Stimulated activated CD4-positive, alpha-beta T cell treated with anti-CD3 and anti-CD28 coated beads, Interleukin-2, amount 100 ng/mL, for 48 hours (primary cell): Measurements from ENCODE around the gene KEAP1.
"Not testable (repeated sequence)": the region's sequence is repeated elsewhere in the genome, so short reads cannot be mapped to it uniquely, and the experiment has no call there.

ENCODE experiments used
- DNase-seq, 2 donors: peaks; one replicate each; pipeline ENCODE4 v3.0.0-alpha.2; 2020

KEAP1 gene

DNA sequence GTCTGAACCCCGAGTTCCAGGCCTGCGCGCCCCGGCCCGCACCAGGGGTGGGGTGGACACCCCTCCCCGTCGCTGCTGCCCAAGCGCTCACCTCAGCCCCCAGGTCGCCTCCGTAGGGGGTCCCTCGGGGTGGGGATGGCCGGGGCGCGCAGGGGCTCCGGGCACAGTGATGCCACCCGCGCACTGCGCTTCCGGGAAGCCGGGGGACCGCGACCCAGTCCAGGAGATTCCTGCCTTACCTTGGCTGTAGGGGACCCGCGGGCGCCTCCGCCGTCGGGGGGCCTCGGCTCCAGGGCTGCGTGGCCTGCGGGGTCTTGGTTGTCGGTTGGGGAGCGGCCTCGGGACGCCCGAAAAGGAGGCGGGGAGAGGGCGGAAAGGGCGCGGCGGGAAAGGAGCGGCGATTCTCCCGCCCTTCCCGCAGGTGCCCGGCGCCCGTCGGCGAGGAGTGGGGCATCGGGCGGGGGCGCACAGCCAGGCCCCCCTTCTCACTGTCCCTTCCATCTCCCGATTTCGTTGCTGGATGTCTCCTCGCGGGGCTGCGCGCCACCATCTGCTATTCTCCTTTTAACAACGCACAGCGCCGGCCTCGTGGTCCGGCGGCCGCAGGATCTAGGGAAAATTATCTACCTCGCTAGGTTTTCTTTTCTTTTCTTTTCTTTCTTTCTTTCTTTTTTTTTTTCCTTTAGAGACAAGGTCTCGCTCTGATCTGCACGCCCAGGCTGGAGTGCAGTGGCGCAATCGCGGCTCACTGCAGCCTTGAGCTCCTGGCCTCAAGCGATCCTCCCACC is at the start of gene KEAP1:
KEAP1 (minus strand) TSS at position 355 of the 788 bp plus-strand sequence. CDS start 3,323 bp downstream, outside the sequence.
- peak; percentile 35 to 36 for DNase-seq

DNA sequence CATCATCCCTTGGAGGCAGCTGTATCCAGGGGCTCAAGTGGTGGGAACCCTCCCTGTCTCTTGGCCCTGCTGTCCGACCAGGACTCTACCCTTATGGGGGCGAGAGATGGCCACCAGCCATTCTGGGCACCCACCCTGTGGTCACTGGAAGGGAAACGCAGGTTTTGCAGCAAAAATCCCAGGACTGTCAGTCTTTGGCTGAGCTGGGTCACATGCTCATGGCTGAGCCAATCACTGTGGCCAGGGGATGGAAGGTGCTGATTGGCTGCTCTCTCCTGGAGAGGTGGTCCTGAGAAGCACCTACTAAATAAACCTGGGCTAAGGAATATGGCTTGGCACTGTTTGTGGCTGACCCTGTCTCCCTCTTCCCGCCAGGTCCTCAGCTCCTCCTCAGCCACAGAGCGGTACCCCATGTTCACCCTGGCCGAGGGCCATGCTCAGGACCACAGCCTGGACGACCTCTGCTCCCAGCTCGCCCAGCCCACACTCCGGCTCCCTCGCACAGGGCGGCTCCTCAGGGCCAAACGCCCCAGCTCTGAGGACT is 49.4 kb upstream of the KEAP1 start:
- no peak for DNase-seq

DNA sequence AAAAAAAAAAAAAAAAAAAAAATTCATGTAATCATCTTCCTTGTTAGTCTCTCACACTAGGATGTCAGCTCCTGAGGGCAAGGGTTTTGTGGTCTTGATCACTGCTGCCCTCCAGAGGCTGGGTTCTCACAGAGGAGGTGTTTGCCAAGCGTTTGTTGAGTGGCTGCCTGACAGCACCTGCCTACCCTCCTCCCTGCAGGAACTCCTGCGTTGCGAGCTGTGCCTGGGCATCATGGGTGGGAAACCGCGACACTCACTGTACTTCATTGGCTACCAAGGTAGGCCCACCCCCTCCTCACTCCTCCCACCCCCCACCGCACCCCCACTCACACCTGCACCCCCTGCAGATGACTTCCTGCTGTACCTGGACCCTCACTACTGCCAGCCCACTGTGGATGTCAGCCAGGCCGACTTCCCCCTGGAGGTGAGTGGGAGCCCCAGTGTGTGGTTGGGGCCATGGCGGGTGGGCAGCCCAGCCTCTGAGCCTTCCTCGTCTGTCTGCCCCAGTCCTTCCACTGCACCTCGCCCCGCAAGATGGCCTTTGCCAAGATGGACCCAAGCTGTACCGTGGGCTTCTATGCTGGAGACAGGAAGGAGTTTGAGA is 48.6 kb upstream of the KEAP1 start:
- no peak for DNase-seq

DNA sequence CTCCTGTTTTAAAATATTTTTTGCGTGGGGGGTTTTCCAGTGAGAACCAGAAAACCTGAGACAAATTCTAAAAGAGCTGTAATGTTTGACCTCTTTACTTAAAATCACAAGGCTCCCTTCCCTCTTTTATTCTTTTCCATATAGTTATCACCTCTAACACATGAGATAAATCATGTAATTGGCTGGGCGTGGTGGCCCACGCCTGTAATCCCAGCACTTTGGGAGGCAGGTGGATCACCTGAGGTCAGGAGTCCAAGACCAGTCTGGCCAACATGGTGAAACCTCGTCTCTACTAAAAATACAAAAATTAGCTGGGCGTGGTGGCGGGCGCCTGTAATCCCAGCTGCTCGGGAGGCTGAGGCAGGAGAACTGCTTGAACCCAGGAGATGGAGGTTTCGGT is 47.9 kb upstream of the KEAP1 start:
- not testable (repeated sequence) for DNase-seq

DNA sequence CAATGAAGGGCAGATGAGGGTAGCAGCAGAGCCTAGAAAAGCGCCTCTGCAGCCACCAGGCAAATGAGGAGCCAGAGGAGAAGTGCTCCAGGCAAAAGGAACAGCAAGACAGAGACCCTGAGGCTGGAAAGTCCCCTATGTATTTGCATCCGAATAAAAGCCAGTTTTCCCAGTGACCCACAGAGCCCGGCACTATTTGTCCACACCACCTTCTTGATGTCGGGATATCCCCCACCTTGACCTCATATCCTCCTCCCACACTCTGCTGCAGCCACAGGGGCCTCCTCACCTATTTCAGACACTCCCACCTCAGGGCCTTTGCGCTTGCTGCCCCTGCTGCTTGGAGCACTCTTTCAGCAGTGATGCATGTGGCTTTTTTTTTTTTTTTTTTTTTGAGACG is 47.2 kb upstream of the KEAP1 start:
- DNase-seq, result no peak

DNA sequence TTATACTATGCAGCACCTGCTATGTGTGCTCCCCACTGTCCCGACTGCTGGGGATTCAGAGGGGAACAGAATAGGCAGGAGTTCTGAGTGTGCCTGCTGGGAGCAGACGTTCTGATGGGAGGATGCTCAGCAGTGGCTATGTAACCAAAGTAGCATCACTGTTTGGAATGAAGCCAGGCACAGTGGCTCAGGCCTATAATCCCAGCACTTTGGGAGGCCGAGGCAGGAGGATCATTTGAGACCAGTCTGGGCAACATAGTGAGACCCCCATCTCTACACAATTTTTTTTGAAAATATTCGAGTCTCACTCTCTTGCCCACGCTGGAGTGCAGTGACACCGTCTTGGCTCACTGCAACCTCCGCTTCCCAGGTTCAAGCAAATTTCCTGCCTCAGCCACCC is 46.6 kb upstream of the KEAP1 start:
- no peak for DNase-seq

DNA sequence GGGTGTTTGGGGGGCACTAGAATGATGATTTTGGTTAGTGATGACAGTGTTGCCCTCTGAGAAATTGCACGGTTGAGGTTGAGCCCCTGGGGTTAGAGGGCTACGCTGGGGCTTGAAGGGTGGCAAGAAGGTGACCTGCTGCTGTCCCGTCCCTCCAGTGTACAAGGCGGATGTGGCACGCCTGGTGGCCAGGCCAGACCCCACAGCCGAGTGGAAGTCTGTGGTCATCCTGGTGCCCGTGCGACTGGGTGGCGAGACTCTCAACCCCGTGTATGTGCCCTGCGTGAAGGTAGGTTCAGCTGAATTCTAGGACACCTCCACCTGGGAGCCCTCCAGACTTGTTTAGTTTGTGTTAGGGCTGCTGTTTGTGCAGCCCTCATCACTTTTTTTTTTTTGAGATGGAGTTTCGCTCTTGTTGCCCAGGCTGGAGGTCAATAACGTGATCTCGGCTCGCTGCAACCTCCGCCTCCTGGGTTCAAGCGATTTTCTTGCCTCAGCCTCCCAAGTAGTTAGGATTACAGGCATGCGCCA is 45.7 kb upstream of the KEAP1 start:
- DNase-seq, result no peak

DNA sequence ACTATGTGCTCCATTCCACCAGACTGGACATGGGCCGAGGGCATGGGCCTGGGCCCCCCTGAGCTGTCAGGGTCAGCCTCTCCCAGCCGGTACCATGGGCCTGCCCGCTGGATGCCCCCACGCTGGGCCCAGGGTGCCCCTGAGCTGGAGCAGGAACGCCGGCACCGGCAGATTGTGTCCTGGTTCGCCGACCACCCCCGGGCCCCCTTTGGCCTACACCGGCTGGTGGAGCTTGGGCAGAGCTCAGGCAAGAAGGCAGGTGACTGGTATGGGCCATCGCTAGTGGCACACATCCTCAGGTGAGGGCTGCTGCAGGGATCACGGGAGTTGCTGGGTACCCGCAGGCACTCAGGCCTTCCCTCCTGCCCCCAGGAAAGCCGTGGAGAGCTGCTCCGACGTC is 43.7 kb upstream of the KEAP1 start:
- DNase-seq, result no peak

DNA sequence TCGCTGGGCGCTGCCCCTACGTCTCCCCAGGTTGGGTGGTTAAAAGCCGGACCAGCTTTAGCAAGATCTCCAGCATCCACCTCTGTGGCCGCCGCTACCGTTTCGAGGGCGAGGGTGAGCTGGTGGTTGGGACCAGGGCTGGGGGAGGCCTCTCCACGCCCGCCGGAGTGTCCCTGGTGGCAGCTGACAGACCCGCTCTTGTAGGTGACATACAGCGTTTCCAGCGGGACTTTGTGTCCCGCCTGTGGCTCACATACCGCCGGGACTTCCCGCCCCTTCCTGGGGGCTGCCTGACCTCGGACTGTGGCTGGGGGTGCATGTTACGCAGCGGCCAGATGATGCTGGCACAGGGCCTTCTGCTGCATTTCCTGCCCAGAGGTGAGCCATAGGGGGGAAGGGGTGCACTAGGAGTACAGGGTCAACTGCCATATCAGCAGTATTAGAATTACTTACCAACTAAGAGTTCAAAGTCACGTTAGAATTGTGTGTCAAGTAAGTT is 41.6 kb upstream of the KEAP1 start:
- no peak for DNase-seq

DNA sequence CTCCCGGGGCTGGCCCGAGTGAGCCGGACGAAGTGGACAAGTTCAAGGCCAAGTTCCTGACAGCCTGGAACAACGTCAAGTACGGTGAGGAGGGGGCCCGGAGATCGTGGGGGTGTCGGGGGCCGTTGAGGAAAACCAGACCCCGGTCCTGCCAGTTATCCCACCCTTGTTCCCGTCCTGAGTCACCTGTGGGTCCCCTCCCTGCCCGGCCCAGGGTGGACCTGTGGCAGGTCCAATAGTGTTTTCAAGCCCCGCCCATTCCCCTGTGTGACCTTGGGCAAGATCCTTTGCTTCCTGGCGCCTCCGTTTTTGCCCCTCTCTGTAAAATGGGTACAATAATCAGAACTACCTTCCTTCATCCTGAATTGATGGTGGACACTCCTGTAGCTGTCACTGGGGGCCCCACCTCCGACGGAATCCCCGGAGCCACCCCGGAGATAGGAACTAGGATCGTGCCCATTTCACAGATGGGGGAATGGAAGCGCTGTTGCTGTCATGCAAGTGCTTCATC is 41.1 kb upstream of the KEAP1 start:
- DNase-seq, result no peak

DNA sequence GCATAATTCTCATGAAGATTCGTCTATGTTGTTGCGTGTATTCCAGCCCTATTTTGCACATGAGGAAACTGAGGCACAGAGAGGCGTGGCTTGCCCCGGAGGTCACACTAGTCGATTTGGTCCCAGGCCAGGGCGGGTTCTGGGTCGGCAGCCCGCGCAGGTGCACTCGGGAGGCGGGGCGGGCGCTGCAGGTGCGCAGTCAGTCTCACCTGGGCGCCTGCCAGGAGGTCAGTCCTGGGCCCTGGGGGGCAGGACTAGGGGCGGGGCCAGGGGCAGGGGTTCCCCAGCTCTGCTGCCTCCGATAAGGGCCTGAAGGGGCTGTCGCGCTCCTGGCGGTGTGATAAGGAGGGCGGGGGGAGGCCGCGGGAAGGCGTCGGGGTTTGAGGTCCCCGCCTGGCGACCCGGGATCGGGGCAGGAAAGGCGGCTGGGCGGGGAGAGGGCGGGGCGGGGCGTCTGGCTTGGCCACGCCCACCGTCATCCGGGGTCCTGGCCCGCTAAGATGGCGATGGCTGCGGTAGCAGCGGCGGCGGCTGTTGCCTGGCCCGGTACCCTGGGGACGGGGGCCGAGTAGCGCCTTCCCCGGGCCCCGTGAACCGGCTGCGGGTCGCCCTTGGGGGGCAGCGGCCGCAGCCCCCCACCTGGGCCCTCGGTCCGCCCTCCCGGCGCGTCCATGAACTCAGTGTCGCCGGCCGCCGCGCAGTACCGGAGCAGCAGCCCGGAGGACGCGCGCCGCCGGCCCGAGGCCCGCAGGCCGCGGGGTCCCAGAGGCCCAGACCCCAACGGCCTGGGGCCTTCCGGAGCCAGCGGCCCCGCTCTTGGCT is 40.5 kb upstream of the KEAP1 start, which contains the start of gene ATG4D:
ATG4D (plus strand) TSS at position 485 of the 822 bp plus-strand sequence; CDS start at position 672, 187 bp downstream.
- peak; percentile 78 to 79 for DNase-seq

DNA sequence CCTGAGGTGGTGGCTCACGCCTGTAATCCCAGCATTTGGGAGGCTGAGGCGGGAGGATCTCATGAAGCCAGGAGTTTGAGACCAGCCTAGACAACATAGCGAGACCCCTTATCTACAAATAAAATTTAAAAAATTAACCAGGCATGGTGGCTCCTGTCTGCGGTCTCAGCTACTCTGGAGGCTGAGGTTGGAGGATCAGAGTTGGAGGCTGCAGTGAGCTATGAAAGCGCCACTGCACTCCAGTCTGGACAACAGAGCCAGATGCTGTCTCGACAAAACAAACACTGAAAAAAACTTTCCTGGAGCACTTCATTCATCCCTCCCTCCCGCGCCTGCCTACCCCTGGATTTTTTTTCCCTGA is 39.9 kb upstream of the KEAP1 start:
- DNase-seq, result no peak

DNA sequence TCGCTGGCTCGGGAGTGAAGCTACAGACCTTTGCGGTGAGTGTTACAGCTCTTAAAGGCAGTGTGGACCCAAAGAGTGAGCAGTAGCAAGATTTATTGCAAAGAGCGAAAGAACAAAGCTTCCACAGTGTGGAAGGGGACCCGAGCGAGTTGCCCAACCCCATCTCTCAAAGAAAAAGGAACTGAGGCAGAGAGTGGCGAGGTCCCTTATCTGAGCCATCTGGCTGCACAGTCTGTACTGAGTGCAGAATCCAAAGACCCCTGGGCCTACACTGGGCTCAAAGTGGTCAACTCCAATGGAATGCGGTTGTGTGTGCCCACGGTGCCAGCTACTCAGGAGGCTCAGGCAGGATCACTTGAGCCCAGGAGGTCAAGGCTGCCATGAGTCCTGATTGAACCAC is 35.9 kb upstream of the KEAP1 start:
- DNase-seq, result not testable (repeated sequence)

DNA sequence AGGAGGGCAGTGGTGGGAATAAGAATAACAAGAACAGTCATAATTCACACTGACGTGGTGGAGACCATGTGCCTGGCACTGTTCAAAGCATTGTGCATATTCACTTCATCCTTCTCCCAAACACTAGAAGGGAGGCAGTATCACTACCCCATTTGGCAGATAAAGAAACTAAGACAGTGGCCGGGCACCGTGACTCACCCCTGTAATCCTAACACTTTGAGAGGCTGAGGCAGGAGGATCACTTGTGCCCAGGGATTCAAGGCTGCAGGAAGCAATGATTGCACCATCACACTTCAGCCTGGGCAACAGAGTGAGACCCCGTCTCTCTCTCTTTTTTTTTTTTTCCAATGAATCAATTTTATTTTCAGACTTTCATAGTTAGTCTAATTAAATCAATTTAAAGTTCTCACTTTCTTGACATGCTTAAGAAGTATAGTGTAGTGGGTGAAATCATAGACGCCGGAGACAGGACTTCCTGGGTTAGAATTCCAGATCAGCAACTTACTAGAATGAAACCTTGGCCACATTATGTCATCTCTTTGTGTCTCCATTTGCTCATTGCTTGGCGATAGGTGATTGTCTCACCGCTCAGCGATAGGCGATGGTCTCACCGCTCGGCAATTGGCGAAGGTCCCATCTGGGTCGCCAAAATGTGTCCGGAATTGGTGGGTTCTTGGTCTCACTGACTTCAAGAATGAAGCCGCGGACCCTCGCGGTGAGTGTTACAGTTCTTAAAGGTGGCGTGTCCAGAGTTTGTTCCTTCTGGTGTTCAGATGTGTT is 35.2 kb upstream of the KEAP1 start:
- DNase-seq, result no peak

DNA sequence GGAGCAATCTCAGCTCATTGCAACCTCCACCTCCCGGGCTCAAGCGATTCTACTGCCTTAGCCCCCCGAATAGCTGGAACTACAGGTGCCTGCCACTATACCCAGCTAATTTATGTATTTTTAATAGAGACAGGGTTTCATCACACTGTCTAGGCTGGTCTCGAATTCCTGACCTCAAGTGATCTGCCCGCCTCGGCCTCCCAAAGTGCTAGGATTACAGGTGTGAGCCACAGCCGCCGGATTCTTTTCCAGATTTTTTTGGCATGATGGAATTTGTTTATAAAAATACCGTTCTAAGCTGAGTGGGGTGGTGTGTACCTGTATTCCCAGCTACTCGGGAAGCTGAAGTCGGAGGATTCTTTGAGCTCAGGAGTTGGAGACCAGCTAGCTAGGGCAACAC is 34.5 kb upstream of the KEAP1 start:
- no peak for DNase-seq

DNA sequence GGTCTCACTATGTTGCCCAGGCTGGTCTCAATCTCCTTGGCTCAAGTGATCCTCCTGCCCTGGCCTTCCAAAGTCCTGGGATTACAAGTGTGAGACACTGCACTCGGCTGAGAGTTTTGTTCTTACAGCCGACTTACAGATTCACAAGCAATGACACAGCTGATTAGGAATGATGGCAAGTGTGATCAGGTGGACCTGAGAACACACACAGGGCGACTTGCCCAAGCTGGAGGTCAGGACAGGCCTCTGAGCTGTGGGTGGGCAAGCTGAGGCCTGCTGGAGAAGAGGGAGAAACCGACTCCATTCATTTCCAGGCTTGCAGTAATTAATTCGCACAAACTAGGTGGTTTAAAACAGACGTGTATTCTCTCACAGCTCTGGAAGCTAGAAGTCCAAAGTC is 32.5 kb upstream of the KEAP1 start:
- no peak for DNase-seq

DNA sequence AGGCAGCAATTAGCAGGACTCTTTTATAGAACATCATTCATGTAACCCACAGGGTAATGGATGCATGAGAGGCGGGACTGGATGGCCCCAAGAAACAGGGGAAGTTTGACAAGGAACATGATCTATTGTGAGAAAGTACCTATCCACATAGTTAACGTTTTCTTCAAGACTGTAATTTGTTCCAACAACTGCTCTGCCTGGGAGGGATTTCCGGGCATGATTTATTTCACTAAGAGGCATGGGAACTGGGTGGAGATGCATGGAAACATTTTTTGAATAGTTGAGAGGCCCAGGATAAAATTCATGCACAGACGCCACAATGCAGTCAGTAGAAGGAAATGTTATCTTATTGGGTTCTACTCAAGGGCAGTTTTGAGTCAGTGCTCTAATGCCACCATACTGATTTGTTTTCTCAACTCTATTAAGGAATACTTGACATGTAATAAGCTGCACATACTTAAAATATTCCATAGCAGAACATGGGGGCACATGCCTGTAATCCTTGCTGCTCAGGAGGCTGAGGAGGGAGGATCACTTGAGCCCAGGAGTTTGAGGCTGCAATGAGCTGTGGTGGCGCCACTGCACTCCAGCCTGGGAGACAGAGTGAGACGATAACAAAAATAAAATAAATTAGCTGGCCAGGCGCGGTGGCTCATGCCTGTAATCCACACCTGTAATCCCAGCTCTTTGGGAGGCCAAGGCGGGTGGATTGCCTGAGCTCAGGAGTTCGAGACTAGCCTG is 30.7 kb upstream of the KEAP1 start:
- DNase-seq, result no peak

DNA sequence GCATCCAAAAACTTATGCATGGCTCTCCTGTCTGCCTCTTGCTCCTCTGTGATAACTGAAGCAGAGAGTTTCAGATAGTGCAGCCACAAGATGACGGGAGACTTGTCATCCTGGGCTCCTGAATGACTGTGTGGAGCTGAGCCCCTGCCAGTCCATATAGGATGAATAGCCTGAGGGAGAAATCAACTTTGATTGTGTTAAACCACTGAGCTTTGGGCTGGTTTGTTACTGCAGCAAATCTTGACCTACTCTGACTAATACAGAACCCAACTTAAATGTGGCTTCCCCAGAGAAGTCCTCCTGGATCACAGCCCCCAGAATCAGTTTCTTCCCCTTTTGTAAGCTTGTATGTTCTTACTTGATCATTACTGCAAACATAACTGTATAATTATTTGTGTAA is 29.3 kb upstream of the KEAP1 start:
- no peak for DNase-seq

DNA sequence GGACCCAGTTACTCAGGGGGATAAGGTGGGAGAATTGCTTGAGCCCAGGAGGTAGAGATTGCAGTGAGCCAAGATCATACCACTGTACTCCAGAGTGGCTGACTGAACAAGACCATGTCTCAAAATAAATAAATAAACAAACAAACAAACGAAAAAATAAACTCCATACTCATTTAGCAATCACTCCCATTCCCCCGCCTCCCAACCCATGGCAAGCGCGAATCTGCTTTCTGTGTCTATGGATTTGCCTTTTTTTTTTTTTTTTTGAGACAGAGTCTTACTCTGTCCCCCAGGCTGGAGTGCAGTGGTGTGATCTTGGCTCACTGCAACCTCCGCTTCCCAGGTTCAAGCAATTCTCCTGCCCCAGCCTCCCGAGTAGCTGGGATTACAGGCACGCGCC is 23.7 kb upstream of the KEAP1 start:
- not testable (repeated sequence) for DNase-seq

DNA sequence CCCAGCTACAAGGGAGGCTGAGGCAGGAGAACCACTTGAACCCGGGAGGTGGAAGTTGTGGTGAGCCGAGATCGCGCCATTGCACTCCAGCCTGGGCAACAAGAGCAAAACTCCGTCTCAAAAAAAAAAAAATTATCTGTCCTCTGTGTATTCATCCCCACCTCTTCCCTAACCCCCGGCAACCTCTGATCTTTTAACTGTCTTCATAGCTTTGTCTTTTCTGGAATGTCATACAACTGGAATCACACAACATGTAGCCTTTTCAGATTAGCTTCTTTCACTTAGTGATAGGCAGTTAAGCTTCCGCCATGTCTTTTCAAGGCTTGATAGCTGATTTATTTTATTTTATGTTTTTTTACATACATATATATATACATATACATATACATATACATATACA is 22.5 kb upstream of the KEAP1 start:
- DNase-seq, result no peak

DNA sequence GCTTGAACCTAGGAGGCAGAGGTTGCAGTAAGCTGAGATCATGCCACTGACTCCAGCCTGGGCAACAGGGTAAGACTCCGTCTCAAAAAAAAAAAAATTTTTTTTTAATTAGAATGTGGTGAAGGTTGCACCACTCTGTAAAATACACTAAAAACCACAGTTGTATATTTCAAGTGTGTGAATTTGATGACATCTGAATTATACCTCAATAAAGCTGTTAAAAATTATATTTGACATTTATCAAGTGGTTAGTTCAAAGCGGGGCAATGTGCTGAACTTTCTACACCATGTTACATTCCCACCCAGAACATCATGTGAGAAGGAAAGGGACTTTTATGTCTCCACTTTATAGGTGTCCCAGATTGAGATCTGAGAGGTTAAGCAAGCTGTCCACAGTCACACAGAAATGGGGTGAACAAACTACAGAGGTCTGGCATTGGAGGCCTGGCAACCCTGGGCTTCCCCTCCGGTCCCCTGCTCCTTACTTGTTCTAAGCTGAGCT is 20.0 kb upstream of the KEAP1 start:
- no peak for DNase-seq
